Measurements from ENCODE around the gene HAUS1.
"Not testable (repeated sequence)": the region's sequence is repeated elsewhere in the genome, so short reads cannot be mapped to it uniquely, and the experiment has no call there.

The HAUS1 gene

GRCh38 chr18:46152808-46153617 is 48.8 kb downstream of the HAUS1 start:
- H4K20me1 ChIP-seq: no peaks in the 10 kb centered on the region
- no peak overlapping the region for H3K27ac ChIP-seq
- no peak overlapping the region for H3K4me2 ChIP-seq
- 0 out of 2 replicates have a peak, but pooled peaks cover 3% of the 10 kb centered on the region for H3K9me3 ChIP-seq
- no peaks in the 10 kb centered on the region for H3K27me3 ChIP-seq
- no peak overlapping the region for H3K9ac ChIP-seq
- peaks cover 7% of the 10 kb centered on the region; the same call in 1 of the 2 replicates for H3K36me3 ChIP-seq
- H3K4me1 ChIP-seq: peaks cover 8% of the 10 kb centered on the region; the same call in 1 of the 2 replicates
- no peak for TF ChIP-seq Cebpa-rat (IDR thresholded peaks at IDR 0.05)
- H3K4me3 ChIP-seq: no peak overlapping the region

DNA sequence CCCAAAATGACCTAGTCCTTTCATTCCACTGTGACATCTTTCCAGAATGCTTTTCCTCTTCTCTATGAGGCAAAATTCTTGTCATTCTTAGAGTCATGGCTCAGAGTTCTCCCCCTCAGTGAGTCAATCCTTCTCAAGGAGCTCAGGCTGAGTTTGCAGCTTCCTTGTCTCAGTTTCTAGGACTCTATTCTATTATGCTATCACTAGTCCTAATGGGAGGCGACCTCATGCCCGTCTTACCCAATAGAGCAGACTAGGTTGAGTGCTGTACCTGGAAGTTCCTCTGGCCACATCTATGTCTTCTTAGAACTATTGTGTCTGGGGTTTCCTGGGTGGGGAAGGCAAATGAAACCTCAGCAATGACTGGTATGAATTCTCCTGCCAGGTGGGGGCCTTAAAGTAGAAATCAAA is 51.5 kb downstream of the HAUS1 start:
- no peak overlapping the region for H3K9ac ChIP-seq
- no peak overlapping the region for H3K4me2 ChIP-seq
- 0 out of 2 replicates have a peak, but pooled peaks cover 3% of the 10 kb centered on the region for H3K9me3 ChIP-seq
- no peaks in the 10 kb centered on the region for H3K27me3 ChIP-seq
- no peak for TF ChIP-seq Cebpa-rat (IDR thresholded peaks at IDR 0.05)
- H3K4me3 ChIP-seq: no peak overlapping the region
- peaks cover 8% of the 10 kb centered on the region; the same call in 1 of the 2 replicates for H3K4me1 ChIP-seq
- H3K36me3 ChIP-seq: peaks cover 7% of the 10 kb centered on the region; the same call in 1 of the 2 replicates
- no peak overlapping the region for H3K27ac ChIP-seq
- H4K20me1 ChIP-seq: no peaks in the 10 kb centered on the region

- Histone ChIP-seq H3K9ac (no peak overlapping the region), H3K4me1 (peaks cover 8% of the 10 kb centered on the region; the same call in 1 of the 2 replicates), H4K20me1 (no peaks in the 10 kb centered on the region), H3K27ac (no peak overlapping the region), H3K36me3 (peaks cover 7% of the 10 kb centered on the region; the same call in 1 of the 2 replicates), H3K9me3 (0 out of 2 replicates have a peak, but pooled peaks cover 3% of the 10 kb centered on the region), H3K4me2 (no peak overlapping the region), H3K4me3 (no peak overlapping the region), H3K27me3 (no peaks in the 10 kb centered on the region)
- TF ChIP-seq Cebpa-rat (IDR thresholded peaks at IDR 0.05): no peak
These were observed 52.0 kb downstream of the HAUS1 start for GRCh38 chr18:46156124-46156745.

GRCh38 chr18:46156843-46157242 is 52.7 kb downstream of the HAUS1 start:
- H3K9me3 ChIP-seq: 0 out of 2 replicates have a peak, but pooled peaks cover 3% of the 10 kb centered on the region
- no peak overlapping the region for H3K9ac ChIP-seq
- H3K27ac ChIP-seq: no peak overlapping the region
- H3K36me3 ChIP-seq: peaks cover 7% of the 10 kb centered on the region; the same call in 1 of the 2 replicates
- no peak for TF ChIP-seq Cebpa-rat (IDR thresholded peaks at IDR 0.05)
- no peak overlapping the region for H3K4me3 ChIP-seq
- H4K20me1 ChIP-seq: no peaks in the 10 kb centered on the region
- H3K4me2 ChIP-seq: no peak overlapping the region
- peaks cover 8% of the 10 kb centered on the region; the same call in 1 of the 2 replicates for H3K4me1 ChIP-seq
- H3K27me3 ChIP-seq: no peaks in the 10 kb centered on the region

DNA sequence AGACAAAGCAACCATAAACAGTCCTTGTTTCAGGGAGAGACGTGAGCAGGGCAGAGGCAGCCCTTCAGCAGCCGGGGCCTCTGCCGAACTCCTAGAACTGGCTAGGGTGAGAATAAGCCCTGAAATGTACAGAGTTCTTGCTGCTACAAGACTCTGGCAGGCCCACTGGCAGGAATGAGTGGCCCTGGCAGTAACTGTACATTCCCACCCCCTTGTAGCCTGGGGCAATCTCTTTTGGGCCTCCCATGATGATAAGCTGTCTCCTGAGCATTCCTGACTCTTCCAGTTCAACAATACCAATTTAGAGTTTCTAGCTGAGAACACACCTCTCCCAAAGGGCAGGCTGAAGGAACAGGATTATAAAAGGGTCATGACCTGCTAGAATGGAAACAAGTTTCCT is 54.3 kb downstream of the HAUS1 start:
- no peak overlapping the region for H3K4me2 ChIP-seq
- no peak overlapping the region for H3K9ac ChIP-seq
- H3K9me3 ChIP-seq: 0 out of 2 replicates have a peak, but pooled peaks cover 3% of the 10 kb centered on the region
- no peaks in the 10 kb centered on the region for H4K20me1 ChIP-seq
- no peak overlapping the region for H3K27ac ChIP-seq
- H3K36me3 ChIP-seq: peaks cover 7% of the 10 kb centered on the region; the same call in 1 of the 2 replicates
- no peak overlapping the region for H3K4me3 ChIP-seq
- H3K4me1 ChIP-seq: no peaks in the 10 kb centered on the region
- H3K27me3 ChIP-seq: no peaks in the 10 kb centered on the region
- no peak for TF ChIP-seq Cebpa-rat (IDR thresholded peaks at IDR 0.05)

- Histone ChIP-seq H3K4me3 (no peak overlapping the region), H3K4me1 (no peaks in the 10 kb centered on the region), H3K36me3 (peaks cover 7% of the 10 kb centered on the region; the same call in 1 of the 2 replicates), H4K20me1 (no peaks in the 10 kb centered on the region), H3K9ac (no peak overlapping the region), H3K27me3 (no peaks in the 10 kb centered on the region), H3K4me2 (no peak overlapping the region), H3K27ac (no peak overlapping the region), H3K9me3 (no peaks in the 10 kb centered on the region)
- TF ChIP-seq Cebpa-rat (IDR thresholded peaks at IDR 0.05): no peak
These were observed 56.0 kb downstream of the HAUS1 start for GRCh38 chr18:46160050-46160798.

DNA sequence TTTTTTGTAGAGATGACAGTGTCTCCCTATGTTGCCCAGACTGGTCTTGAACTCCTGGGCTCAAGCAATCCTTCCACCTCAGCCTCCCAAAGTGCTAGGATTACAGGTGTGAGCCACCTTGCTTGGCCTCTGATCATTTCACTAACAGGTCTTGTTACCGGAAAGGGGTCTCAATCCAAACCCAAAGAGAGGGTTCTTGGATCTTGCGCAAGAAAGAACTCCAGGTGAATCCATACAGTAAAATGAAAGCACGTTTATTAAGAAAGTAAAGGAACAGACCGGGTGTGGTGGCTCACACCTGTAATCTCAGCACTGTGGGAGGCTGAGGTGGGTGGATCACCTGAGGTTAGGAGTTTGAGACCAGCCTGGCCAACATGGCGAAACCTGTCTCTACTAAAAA is 56.7 kb downstream of the HAUS1 start:
- H3K27ac ChIP-seq, H3K27me3 ChIP-seq, H3K4me2 ChIP-seq: not testable (repeated sequence)

GRCh38 chr18:46161703-46162396 is 57.7 kb downstream of the HAUS1 start:
- peaks cover 3% of the 10 kb centered on the region; the same call in 1 of the 2 replicates for H3K36me3 ChIP-seq

More for the DNA sequence above, 56.7 kb downstream of the HAUS1 start:
- H3K9me3 ChIP-seq, H3K4me1 ChIP-seq, H4K20me1 ChIP-seq, H3K36me3 ChIP-seq, H3K4me3 ChIP-seq, H3K9ac ChIP-seq: not testable (repeated sequence)
- TF ChIP-seq Cebpa-rat (IDR thresholded peaks at IDR 0.05): 0 out of 2 replicates have a peak, but pooled peaks have one; percentile 38

GRCh38 chr18:46163091-46163490 is 58.9 kb downstream of the HAUS1 start:
- Histone ChIP-seq H3K36me3 (no peaks in the 10 kb centered on the region), H3K9ac (no peak overlapping the region), H3K4me2 (no peak overlapping the region), H3K27ac (no peak overlapping the region), H3K27me3 (no peaks in the 10 kb centered on the region), H3K4me3 (no peak overlapping the region), H4K20me1 (no peaks in the 10 kb centered on the region), H3K4me1 (peaks cover 12% of the 10 kb centered on the region), H3K9me3 (no peaks in the 10 kb centered on the region)
- TF ChIP-seq Cebpa-rat (IDR thresholded peaks at IDR 0.05): no peak

More at GRCh38 chr18:46161703-46162396, 57.7 kb downstream of the HAUS1 start:
- H3K9ac ChIP-seq: no peak overlapping the region
- peaks cover under 1% of the 10 kb centered on the region; the same call in 1 of the 2 replicates for H3K4me1 ChIP-seq
- H3K27ac ChIP-seq: no peak overlapping the region
- H3K9me3 ChIP-seq: no peaks in the 10 kb centered on the region
- H3K4me2 ChIP-seq: no peak overlapping the region
- no peaks in the 10 kb centered on the region for H4K20me1 ChIP-seq
- TF ChIP-seq Cebpa-rat (IDR thresholded peaks at IDR 0.05): no peak
- H3K27me3 ChIP-seq: no peaks in the 10 kb centered on the region
- H3K4me3 ChIP-seq: no peak overlapping the region

Data from BLaER1 (cell line).